GDM1 (cell line): ENCODE measurements around the gene SLN.

ENCODE experiments used
- DNase-seq: peaks from one replicate; lab custom pipeline; 2025; lab: John Stamatoyannopoulos, UW

The SLN gene

DNA sequence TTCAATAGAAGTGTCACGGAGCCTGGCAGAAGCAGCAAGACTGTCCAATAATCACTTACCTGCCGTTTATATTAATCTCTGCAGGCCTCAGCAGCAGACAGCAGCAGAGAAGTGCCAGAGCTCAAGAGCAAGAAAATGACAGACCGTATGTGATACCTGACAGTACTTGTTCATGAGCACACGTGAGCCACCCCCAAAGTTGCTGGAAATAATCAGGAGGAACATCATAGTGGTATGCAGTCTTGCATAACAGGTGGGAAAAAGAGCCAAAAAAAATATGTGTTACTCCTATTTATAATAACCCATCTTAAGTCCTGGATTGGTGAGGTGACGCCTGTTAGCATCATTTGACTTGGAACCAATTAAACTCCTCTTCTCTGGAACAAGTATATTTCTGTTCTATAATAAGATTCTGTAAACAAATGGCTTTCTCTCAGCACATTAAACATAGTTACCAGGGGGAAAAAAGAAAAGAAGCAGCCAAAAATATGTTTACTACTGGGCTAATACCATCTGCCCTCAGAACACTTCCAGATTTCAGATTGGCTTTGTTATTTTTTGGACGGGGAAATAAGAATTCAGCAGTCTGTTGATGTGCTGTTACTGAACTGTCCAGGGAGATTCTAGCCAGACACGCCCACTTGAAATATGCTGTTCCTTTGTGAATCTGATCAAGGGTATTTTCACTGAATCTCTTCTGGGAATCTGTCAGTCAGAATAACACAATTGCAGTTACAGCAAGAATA lies 7.9 kb upstream of the SLN start:
- no peak for DNase-seq

DNA sequence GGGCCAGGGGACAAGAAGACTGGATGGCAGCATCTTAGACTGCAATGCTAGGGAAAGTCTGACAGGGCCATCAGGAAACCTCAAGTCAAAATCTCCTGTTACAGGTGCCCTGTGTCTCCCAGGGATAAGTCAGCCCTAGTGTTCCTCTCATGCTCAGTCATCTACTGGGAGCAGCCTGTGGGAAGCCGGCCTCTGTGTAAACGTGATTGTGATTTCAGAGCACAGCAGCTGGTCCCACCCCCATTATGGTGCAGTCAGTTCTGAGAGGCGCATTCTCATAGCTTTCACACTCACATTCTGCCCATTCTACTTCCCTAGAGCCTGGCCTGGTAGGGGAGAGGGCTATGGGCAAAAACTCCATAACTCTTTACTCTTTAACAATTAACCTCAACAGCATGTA lies 7.2 kb upstream of the SLN start:
- DNase-seq = no peak

DNA sequence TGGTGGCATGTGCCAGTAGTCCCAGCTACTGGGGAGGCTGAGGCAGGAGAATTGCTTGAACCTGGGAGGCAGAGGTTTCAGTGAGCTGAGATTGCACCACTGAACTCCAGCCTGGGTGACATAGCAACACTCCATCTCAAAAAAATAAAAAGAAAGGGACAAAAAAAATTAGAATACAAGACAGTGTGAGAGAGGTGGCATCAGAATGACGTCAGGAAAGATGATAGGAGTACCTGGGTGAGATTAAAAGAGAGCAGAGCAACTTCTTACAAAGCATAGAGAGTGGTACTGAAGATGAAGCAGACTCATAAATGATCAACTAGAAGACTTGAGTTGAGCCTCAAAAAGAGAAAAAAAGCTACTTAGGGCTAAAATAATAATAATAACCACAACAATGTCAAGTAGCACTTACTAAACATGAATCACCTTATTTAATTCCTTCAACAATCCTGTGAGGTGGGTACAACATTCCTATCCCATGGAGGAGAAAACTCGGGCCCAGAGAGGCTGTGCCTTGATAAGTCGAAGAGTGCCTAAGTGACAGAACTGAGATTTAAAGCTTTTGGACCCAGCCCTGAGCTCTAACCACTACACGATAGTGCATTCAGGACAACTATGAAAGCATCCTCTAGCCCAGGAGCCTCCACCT lies 5.2 kb upstream of the SLN start:
- no peak for DNase-seq

DNA sequence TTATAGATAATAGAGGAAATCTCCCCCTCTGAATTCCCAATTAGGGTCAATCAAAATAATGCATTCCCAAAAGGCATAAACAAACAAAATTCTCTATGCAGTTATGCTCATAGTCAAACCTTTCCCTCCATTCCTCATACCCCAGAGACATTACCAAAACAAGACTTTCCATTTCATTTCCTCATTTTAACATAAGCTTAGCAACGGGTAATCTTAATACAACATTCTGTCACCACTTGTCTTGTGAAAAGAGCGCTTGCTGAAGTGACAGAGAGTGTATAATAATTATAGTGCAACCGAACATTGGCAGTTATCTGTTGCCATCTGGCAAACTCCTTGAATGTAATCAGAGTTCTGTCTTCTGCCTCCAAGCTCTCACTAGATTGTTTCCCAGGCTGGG lies 1.2 kb upstream of the SLN start:
- no peak for DNase-seq

DNA sequence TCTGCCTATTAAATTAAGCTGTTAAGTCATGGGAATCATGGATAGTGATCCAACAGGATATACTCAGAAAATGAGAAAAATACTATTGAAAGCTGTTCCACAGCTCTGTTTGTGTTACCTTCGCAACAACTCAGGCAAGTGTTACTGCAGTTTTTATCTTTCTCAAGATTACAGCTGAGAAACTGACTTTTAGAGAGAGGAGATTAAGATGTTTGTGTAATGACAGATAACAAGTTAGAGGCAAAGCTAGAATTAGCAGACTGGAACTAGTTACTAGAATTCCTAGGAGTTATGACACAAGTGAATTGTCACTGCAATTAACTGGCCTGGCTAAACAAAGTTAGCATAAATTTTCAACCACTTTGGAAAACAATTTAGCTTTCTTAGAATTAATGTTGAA lies 1.6 kb downstream of the SLN start:
- no peak for DNase-seq

DNA sequence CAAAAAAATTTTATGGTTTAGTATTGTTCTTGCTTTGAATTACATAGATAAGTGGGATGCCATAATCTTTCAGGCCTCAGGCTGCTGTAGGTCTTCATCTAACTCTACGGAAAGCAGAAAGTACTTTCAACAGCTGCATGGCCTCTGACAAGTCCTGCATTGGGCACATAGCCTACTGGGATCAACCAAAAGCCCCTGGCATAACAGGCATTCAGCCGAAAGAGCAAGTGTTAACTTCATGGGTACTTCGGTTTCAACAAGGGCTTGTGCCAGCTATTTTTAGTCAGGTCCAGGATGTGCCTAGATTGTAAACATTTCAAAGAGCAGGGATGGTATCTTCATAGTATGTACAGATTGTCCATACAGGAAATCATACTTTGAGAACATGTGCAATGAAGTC lies 3.1 kb downstream of the SLN start:
- DNase-seq = no peak

DNA sequence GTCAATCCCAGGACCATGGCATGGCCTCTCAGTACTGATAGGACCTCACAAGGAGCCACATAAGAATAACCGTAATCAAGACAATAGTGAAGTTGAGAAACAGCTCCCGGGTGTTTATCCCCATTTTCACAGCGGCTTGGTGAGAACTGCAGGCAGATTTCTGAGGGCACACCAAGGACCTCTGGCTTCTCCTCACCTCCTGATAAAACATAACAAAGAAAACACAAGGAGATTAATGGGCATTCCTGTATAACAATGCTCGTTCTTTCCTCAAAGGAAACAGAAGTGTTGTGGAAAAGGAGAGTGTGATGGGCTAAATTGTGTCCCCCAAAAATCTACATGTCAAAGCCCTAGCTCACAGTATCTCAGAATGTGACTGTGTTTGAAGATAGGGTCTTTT lies 4.0 kb downstream of the SLN start:
- no peak for DNase-seq

DNA sequence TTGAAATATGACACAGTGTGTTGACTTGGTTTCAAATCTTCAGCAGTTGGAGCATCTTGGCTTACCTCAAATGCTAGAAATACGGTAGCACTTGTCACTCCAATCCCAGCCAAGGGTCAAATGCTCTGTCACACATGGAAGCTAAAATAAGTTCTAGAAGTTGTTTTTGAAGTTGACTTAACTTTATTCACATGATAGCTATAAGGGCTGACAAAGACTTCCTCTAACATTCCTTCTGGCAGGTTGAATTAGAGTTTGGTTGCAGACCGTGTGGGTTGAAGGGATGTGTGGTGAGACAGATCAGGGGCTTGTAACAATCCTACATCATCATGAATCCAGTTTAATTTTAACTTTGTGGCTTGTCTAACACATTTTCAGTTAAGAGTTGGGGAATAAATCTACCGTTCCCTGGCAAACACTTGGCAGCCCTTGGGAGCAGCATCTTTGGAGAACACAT lies 4.6 kb downstream of the SLN start:
- no peak for DNase-seq

DNA sequence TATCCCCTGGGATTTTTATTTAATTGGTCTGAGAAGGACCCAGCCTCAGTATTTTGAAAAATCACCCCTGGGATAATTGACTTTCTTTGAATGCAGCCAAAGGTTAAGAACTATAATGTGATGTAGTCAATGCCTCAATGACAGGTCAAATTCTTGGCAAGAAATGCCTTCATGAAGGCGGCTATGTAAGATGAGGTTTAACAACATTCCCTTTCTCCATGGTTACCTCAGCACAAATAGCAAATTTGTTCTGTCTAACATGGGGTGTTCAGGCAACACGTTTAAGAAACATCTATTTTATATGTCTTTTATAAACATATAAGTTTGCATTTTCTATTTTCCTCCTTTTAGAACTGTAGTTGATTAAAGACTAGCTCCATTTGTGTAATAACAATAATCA lies 5.3 kb downstream of the SLN start:
- no peak for DNase-seq

DNA sequence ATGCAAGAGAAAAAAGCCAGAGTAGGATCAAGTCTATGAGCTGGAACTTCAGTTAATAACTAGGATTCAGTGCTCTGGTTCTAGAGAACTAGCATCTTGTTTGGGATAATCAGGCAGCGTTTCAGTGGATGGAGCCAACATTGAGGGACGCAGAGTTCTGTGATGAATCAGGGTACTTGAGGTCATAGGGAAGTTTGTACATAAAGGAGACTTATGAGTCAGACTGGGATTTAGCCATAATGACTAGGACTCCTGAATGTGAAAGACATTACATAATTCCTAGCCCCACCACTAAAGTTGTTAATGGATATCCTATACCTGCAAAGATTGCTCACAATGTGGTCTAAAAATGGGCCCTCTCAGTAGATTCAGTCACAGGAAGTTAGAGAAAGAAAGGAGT lies 6.8 kb downstream of the SLN start:
- DNase-seq = no peak

DNA sequence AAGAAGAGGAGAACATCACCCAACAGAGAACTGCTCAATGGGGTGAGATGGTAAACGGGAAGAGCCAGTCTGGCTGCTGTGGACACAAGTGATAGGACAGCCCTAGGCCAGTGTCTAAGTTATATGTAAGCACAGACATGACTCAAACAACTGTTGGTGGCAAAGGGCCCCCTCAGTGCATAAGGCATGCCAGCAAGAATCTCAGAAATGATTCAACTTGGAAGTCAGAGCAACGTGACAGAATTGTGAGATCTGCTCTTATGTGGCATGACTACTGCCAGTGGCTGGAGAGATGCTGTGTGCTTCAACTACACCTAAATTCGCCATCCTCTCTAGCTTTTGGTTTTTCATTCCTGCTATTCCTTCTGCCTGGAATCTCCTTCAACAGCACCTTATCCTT lies 7.4 kb downstream of the SLN start:
- DNase-seq = no peak

DNA sequence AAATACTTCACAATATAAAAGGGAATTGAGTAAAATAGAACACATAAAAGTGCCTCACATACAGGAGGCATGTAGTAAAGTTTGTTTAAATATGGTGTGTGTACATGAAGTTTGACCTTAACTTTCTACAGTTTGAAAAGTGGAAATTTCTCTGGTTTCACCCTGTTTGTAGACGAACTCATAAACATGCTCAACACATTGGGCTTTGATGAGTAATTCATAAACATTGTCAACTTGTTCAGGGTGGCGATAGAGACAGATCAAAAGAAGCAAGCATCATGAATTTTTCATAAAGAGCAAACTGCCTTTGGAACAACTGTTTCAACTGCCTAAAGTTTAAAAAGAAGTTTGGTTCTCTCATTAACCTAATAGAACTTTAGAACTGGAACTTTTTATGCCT lies 9.1 kb downstream of the SLN start:
- DNase-seq = no peak

DNA sequence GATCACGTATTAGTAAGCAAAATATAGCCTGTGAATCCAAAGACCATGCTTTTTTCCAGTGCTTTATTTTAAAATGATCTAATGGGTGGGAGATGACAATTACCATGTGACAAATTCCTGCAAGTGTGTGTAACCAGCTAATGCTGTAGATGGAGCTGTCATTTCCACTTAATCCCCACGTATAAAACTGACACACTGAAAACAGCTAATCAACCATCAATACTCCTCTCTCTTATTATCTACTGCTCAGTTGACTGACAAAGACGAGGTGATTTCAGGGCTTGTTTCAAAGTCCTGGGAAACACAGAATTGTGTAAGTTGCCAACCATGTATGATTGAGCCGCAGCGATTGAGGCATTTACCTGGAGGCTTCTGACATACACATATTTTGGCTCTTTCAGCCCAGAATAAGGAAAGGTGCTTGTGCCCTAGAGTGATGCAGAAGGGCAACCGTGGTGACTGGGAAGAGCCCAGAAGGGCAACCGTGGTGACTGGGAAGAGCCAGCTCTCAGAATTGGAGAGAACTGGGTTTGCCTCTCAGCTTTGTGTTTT lies 9.7 kb downstream of the SLN start:
- no peak for DNase-seq

DNA sequence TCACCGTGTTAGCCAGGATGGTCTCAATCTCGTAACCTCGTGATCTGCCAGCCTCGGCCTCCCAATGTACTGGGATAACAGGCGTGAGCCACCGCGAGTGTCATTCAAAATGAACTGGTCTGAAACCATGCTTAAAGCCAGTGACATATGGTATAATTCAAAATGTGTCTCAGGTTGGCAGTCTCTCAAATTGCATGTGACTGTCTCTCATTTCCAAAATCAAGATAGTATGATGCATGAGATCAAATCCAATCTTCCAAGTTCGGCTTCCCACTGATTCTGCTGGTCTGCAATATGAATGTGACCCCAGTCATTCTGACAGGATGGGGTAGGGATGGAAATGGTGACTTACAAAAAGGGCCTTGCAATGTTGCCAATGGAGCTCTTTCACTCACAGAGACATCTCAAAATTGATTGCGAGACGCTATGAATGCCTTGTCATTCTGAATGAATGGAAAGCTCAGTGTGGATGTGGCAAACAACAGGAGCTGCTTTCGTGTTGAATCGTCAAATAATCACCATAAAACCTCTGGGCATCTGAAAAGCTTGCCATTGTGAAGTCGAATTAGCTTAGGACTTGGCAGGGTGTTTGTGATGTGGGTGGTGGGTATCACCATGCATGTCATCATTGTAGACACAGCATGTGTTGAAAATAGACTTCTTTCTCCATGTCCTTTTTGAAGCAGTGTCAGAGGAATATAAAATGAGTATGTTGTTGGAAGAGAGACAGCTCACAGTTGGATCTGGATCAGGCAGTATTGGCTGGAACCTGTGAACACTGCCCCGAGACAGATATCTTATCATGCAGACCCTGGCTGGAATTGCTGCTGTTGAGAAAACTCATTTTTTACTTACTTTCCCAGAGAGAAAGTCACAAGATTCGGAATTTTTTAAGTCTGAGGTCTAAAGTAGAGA lies 12.2 kb downstream of the SLN start:
- DNase-seq = no peak

DNA sequence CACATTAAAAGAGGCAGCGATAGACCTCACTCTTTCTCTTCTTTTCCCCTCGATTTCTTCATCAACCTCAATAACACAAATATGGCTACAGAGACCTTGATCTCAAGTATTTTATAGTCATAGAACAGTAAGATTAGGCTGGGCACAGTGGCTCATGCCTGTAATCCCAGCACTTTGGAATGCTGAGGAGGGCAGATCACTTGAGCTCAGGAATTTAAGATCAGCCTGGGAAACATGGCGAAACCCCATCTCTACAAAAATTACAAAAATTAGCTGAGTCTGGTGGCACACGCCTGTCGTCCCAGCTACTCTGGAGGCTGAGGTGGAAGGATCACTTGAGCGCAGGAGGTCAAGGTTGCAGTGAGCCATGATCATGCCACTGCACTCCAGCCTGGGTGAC lies 14.6 kb downstream of the SLN start:
- DNase-seq = no peak

DNA sequence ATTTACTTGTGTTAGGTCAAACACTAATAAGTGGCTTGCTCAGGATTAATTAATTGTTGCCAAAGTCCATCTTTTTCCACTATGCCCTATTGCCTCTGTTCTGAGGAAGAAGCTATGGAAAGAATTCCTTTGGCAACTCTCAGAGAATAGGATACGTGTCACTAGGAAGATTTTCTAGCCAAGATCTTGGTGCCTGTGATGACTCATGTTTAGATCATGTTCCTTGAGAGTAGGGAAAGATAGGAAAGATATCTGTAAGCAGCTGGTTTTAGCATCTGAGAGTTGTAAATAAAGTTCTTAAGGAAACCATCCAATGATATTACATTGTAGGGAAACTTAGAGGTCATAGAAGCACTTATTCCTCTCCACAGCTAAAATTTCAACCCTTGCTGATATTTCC lies 15.7 kb downstream of the SLN start:
- no peak for DNase-seq

DNA sequence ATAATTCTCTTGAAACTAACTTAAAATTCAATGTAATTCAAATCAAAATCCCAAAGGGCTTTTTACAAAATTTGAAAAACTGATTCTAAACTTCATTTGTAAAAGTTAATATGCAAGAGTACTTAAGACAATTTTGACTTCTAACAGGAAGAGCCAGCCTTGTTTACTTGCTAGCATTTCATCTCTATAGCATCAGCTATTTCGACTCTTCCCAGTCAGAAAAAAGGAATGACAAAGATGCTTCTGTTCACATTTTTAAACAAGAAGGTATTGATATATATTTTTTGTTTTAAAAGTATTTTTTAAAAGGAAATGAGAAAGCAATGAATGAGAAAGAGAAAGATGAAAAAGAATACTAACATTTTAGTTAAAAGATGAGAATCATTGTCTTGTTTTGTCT lies 16.4 kb downstream of the SLN start:
- no peak for DNase-seq

DNA sequence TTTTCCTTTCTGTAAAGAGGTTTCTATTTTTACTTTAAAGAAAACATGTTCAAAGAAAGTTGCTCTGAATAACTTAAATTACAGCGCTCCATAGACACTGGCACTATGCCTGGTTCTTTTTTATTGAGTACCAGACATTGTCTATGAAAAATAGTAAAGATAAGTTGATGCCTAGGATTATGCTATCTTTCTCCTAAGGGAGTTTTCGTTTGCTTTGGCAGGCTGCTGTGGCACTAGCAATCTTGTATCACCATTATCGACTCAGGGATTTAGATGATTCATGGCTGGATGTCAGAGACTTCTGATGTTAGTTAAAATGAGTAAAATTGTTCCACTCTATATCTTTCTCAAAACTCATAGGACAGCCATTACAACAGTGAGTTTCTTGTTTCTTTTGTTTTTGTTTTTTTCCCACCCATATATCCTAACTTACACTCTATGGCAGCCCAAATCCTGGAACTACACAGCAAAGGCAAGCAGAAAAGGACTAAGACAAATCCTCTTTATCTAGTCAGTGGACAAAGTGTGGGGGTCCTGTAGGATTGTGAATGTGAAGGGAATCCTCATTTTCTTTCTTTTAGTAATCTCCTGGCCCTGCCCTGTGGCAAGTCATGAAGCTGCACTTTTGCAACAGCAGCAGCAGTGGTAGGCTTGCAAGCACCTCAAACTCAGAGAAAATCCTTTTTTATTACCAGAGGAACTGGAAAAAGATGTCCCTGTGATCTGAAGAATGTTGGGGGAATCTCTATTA lies 20.7 kb downstream of the SLN start:
- DNase-seq = no peak

DNA sequence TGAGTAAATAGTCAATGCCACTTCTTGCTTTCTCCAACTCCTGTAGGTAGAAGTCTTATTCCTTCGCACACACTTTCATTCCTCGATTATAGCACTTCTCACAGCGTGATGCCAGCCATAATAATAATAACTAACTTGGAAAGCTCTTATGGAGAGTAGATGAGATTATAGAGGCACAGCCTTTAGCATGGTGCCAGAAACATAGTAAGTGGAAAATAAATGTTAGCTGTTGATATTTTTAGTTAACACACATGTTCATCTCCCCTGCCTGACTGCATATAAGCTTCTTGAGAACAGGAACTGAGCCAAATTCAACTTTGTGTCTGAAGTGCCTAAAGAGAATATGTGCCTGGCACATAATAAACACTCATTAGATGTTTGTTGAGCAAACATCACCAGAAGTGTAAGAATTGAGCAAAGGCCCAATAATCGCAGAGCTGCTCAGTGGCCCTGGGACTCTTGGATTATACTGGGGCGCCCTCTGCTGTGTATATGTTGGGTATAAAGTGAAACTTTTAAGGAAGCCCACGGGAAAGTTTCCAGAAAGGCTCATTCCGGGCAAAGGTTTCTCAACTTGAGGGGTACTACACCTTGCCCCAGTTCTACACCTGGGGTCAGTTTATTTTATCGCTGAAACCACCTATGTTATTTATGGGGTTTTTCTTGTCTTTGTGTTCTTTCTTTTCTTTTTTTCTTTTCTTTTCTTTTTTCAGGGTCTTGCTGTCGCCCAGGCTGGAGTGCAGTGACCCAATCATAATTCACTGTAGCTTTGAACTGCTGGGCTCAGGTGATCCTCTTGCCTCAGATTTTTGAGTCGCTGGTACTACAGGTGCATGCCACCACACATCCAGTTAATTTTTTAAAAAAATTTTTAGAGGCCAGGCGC lies 22.3 kb downstream of the SLN start:
- DNase-seq = peak; percentile 28

DNA sequence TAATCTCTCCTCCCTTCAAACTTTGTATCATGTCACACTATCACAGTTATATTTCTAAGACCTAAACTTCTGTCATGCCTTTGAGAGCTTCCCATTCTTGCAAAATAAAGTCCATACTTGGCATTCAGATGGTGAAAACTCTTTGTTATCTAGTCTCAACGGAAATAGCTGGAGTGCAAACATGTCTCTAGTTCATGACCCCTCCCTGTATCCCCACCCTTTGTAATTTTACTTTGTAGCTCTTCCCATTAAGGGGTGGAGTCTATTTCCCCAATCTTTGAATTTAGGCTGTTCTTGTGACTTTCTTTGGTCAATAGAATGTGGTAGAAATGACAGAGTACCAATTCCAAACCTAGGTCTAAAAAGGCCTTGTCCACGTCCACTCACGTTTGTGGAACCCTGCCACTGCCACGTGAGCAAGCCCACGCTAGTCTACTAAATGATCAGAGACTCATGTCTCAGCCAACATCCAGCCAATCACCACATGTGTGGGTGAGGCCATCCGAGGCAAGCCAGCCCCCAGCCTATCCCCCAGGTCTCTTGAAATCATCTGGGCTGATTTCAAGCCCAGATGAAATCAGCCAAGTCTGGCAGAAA lies 23.4 kb downstream of the SLN start:
- DNase-seq = no peak
